ACC112 (cell line): ENCODE results near the gene DUSP18.

Source experiments
- H2AFZ ChIP-seq: fragments of 200-600 bp; sonication (generic); one replicate; pipeline ENCODE4 v1.6.0; 2017; ENCODE audit warnings: antibody characterized with exemption, low read length; ENCODE audit not compliant: unreplicated experiment
- H3K27ac ChIP-seq: fragments of 200-600 bp; sonication (generic); 2 replicates; pipeline ENCODE4 v1.5.1; 2014; ENCODE audit warnings: low read depth, mild to moderate bottlenecking, antibody characterized with exemption, low read length, moderate library complexity
- H3K27me3 ChIP-seq: fragments of 200-600 bp; sonication (generic); 2 replicates; pipeline ENCODE4 v1.6.1; 2014; ENCODE audit warnings: mild to moderate bottlenecking, antibody characterized with exemption, low read length, moderate library complexity, mixed read lengths; ENCODE audit not compliant: insufficient read depth
- H3K36me3 ChIP-seq: fragments of 200-600 bp; sonication (generic); 2 replicates; pipeline ENCODE4 v1.6.1; 2016; ENCODE audit warnings: mild to moderate bottlenecking, antibody characterized with exemption, low read length, moderate library complexity, mixed read lengths; ENCODE audit not compliant: insufficient read depth
- H3K4me1 ChIP-seq: fragments of 200-600 bp; sonication (generic); one replicate; pipeline ENCODE4 v1.6.1; 2016; ENCODE audit warnings: low read length, mixed read lengths; ENCODE audit not compliant: insufficient read depth, unreplicated experiment, control insufficient read depth
- H3K4me3 ChIP-seq: fragments of 200-600 bp; sonication (generic); 2 replicates; pipeline ENCODE4 v1.5.1; 2014; ENCODE audit warnings: mild to moderate bottlenecking, low read depth, low read length
- H3K79me2 ChIP-seq: fragments of 200-600 bp; sonication (generic); one replicate; pipeline ENCODE4 v1.6.0; 2016; ENCODE audit warnings: low read length; ENCODE audit not compliant: control insufficient read depth, unreplicated experiment, insufficient read depth

DUSP18 gene

GRCh38 chr22:30655532-30655931 is 12.1 kb downstream of the DUSP18 start:
- H3K4me1 ChIP-seq: no peaks in the 10 kb centered on the region
- H2AFZ ChIP-seq: no peak overlapping the region
- no peak overlapping the region for H3K4me3 ChIP-seq
- H3K36me3 ChIP-seq: no peaks in the 10 kb centered on the region
- no peaks in the 10 kb centered on the region for H3K27me3 ChIP-seq
- no peaks in the 10 kb centered on the region for H3K79me2 ChIP-seq
- no peak overlapping the region for H3K27ac ChIP-seq

DNA sequence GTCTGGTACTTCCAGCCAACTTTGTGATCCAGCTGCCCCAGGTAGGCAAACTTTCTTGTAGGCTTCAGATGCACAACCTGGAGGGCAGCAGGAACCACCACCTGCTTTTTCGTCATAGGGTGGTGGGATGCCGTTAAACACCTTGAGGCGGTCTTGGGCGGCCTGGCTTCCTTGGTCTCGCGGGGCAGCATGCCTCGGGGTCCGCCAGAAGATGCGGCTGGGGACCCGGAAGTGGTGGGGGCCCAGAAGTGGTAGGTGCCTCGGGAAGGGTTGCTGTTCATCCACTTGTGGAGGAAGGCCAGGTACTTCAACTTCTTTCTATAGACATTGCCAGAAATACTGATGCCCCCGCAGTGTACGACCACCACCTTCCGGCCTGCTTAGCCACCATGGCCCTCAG is 13.3 kb downstream of the DUSP18 start:
- Histone ChIP-seq H3K27ac (no peak overlapping the region), H3K4me1 (peaks cover 4% of the 10 kb centered on the region), H3K79me2 (no peaks in the 10 kb centered on the region), H3K36me3 (no peaks in the 10 kb centered on the region), H3K27me3 (no peaks in the 10 kb centered on the region), H2AFZ (no peak overlapping the region), H3K4me3 (no peak overlapping the region)

GRCh38 chr22:30652852-30653251 is 14.8 kb downstream of the DUSP18 start:
- no peaks in the 10 kb centered on the region for H3K27me3 ChIP-seq
- no peak overlapping the region for H3K27ac ChIP-seq
- no peaks in the 10 kb centered on the region for H3K36me3 ChIP-seq
- H2AFZ ChIP-seq: no peak overlapping the region
- no peaks in the 10 kb centered on the region for H3K79me2 ChIP-seq
- no peak overlapping the region for H3K4me3 ChIP-seq
- H3K4me1 ChIP-seq: peaks cover 9% of the 10 kb centered on the region

GRCh38 chr22:30650508-30651116 is 17.1 kb downstream of the DUSP18 start:
- Histone ChIP-seq H3K4me3 (no peak overlapping the region), H3K79me2 (no peaks in the 10 kb centered on the region), H3K36me3 (no peaks in the 10 kb centered on the region), H2AFZ (no peak overlapping the region), H3K27ac (no peak overlapping the region), H3K27me3 (no peaks in the 10 kb centered on the region), H3K4me1 (peaks cover 9% of the 10 kb centered on the region)

GRCh38 chr22:30649430-30650007 is 18.2 kb downstream of the DUSP18 start:
- Histone ChIP-seq H3K27ac (peak overlapping the region; percentile 64), H3K36me3 (no peaks in the 10 kb centered on the region), H2AFZ (no peak overlapping the region), H3K4me3 (no peak overlapping the region), H3K27me3 (no peaks in the 10 kb centered on the region), H3K79me2 (no peaks in the 10 kb centered on the region), H3K4me1 (peaks cover 11% of the 10 kb centered on the region)

DNA sequence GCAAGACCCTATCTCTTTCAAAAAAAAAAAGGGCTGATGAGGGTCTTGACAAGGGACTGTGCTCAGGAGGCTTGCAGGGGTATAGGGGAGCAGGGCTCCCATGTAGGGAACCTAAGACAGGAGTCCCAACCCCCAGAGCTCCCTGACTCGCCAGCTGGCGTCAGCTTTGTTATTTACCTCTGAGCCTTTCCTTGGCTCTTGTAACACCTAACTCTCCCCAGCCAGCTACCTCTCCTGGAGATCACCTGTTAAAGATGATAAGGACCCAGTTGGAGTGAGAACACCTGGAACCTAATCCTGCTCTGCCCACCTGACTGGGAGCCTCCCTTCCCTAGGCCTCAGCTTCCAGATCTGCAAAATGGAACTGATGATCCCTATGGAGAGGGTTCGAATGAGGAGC is 18.9 kb downstream of the DUSP18 start:
- no peak overlapping the region for H2AFZ ChIP-seq
- H3K27me3 ChIP-seq: no peaks in the 10 kb centered on the region
- peaks cover 17% of the 10 kb centered on the region for H3K4me1 ChIP-seq
- H3K79me2 ChIP-seq: no peaks in the 10 kb centered on the region
- H3K36me3 ChIP-seq: no peaks in the 10 kb centered on the region
- H3K4me3 ChIP-seq: no peak overlapping the region
- peak overlapping the region; percentile 64 for H3K27ac ChIP-seq

DNA sequence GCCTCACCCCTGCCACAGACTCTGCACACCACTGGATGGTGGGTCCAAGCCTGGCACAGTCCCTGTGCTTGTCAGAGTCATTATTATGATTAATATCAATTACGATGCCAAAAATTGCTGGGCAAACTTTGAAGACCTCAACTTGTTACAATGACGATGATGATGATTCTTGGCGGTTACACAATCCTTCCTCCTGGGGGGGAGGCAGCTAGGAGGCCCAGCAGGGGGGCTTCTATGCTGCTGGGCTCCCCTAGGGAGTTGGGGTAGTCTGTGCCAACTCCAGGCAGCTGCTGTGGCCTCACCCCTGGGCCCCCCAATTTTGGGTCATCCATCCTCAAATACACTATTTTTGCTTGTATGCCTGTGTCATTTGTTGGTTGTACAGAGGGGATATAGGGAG is 20.1 kb downstream of the DUSP18 start:
- Histone ChIP-seq H3K4me1 (peaks cover 23% of the 10 kb centered on the region), H2AFZ (no peak overlapping the region), H3K4me3 (no peak overlapping the region), H3K36me3 (no peaks in the 10 kb centered on the region), H3K27ac (no peak overlapping the region), H3K79me2 (peaks cover 5% of the 10 kb centered on the region), H3K27me3 (no peaks in the 10 kb centered on the region)

GRCh38 chr22:30646518-30647160 is 21.0 kb downstream of the DUSP18 start:
- H3K36me3 ChIP-seq: no peaks in the 10 kb centered on the region
- H3K27ac ChIP-seq: no peak overlapping the region
- no peak overlapping the region for H3K4me3 ChIP-seq

GRCh38 chr22:30643055-30643875 is 24.4 kb downstream of the DUSP18 start:
- no peaks in the 10 kb centered on the region for H3K27me3 ChIP-seq

More at GRCh38 chr22:30646518-30647160, 21.0 kb downstream of the DUSP18 start:
- peaks cover 23% of the 10 kb centered on the region for H3K4me1 ChIP-seq
- no peak overlapping the region for H2AFZ ChIP-seq
- H3K79me2 ChIP-seq: peaks cover 5% of the 10 kb centered on the region
- no peaks in the 10 kb centered on the region for H3K27me3 ChIP-seq

DNA sequence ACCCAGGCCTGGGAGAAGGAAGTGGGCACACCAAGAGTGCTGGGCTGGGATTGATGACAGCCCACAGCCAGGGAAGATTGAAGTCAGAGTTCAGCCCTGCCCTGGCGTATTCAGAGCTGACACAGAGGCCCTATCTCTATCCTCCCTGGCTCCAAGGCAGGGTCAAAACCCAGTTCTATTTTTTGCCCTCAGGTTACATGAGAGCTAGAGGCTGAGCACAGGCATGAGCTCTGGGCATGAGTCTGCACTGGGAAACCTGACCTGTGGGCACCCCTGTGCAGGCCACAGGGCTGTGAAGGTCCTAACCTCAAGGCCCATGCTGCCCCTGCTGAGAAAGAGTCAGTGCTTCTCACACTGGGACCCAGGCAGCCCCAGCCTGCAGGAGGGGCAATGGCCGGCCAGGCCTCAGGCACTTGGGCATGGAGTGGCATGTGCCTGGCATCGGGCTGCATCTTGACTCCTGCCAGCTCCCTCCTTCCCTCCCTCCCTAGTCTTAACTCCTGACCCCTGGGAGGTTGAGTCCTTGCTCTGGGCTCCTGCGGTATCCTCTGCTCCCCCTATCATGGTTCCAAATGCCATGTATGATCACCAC is 26.7 kb downstream of the DUSP18 start:
- Histone ChIP-seq H2AFZ (no peak overlapping the region), H3K27me3 (no peaks in the 10 kb centered on the region), H3K36me3 (no peaks in the 10 kb centered on the region), H3K4me1 (peaks cover 22% of the 10 kb centered on the region), H3K27ac (no peak overlapping the region), H3K79me2 (peaks cover 35% of the 10 kb centered on the region), H3K4me3 (no peak overlapping the region)

More at GRCh38 chr22:30643055-30643875, 24.4 kb downstream of the DUSP18 start:
- Histone ChIP-seq H3K36me3 (no peaks in the 10 kb centered on the region), H3K4me1 (peaks cover 14% of the 10 kb centered on the region), H3K27ac (peak overlapping the region; percentile 75), H2AFZ (no peak overlapping the region), H3K4me3 (no peak overlapping the region), H3K79me2 (peaks cover 13% of the 10 kb centered on the region)
